Astrocyte of the spinal cord (primary cell): ENCODE results near the gene DNAJA1.
"Not testable (repeated sequence)": the region's sequence is repeated elsewhere in the genome, so short reads cannot be mapped to it uniquely, and the experiment has no call there.

Experiments used
- DNase-seq: peaks from one replicate; pipeline ENCODE4 v3.0.0; 2011; ENCODE audit warnings: low read depth, low spot score
- H3K4me3 ChIP-seq: 2 replicates; pipeline ENCODE4 v1.5.1; 2011; ENCODE audit warnings: low read depth, mild to moderate bottlenecking, low read length, moderate library complexity
- CTCF ChIP-seq: IDR thresholded peaks from 2 replicates; pipeline ENCODE4 v1.5.1; 2012; ENCODE audit warnings: low read depth, mild to moderate bottlenecking, low read length, inconsistent platforms
- in situ Hi-C: cut with HindIII; loops from 2 replicates; pipeline ENCODE4 v1.10.0; 2017; ENCODE audit warnings: low sequenced_read_pairs

The DNAJA1 gene

GRCh38 chr9:33081128-33081851, 56.2 kb downstream of the DNAJA1 start:
- DNase-seq = peak; percentile 91
- in situ Hi-C loops = loop anchor here (25.0 kb wide), 1 partner anchor 156 kb away; the partner anchor contains the start of gene SPINK4
- peak; percentile 68 for TF ChIP-seq CTCF
- H3K4me3 ChIP-seq = peak overlapping the region; percentile 30

GRCh38 chr9:33082128-33082527, 57.1 kb downstream of the DNAJA1 start:
- H3K4me3 ChIP-seq = no peak overlapping the region
- in situ Hi-C loops = loop anchor here (25.0 kb wide), 1 partner anchor 155 kb away; the partner anchor contains the start of gene SPINK4
- TF ChIP-seq CTCF = no peak
- no peak for DNase-seq

GRCh38 chr9:33082538-33083326, 57.7 kb downstream of the DNAJA1 start:
- TF ChIP-seq CTCF = no peak
- H3K4me3 ChIP-seq = no peak overlapping the region
- in situ Hi-C loops = loop anchor here (25.0 kb wide), 1 partner anchor 155 kb away; the partner anchor contains the start of gene SPINK4
- no peak for DNase-seq

- in situ Hi-C loops = loop anchor here (25.0 kb wide), 1 partner anchor 152 kb away; the partner anchor contains the start of gene SPINK4
- not testable (repeated sequence) for DNase-seq, H3K4me3 ChIP-seq
Observed at GRCh38 chr9:33085672-33086071, 60.6 kb downstream of the DNAJA1 start.
